ENCODE data around the gene COBLL1. TPM values are rescaled to one million over a fixed set of nuclear protein-coding genes. Genes with fewer than 3 reads are reported as not detected.

Gene COBLL1
- total RNA-seq, 1 donor from 2014 or later, result 110 TPM

GRCh38 chr2:164692958-164693357 lies 148.7 kb downstream of the COBLL1 start:
- TF ChIP-seq CTCF (IDR thresholded peaks at IDR 0.05; ENCODE audit: unreplicated experiment), result no peak
- peaks cover 55% of the 10 kb centered on the region for H3K4me1 Mint-ChIP-seq
- no peaks in the 10 kb centered on the region for H3K9me3 Mint-ChIP-seq
- DNase-seq (ENCODE audit: low spot score in 2 of 2, unreplicated experiment in 2 of 2), result no peak
- no peak overlapping the region for H3K4me3 Mint-ChIP-seq
- no peaks in the 10 kb centered on the region for H3K27me3 Mint-ChIP-seq (ENCODE audit: low read depth)
- peaks cover 34% of the 10 kb centered on the region for H3K36me3 Mint-ChIP-seq
- H3K27ac Mint-ChIP-seq, result no peak overlapping the region

- no peak for DNase-seq (ENCODE audit: low spot score in 2 of 2, unreplicated experiment in 2 of 2)
- Mint-ChIP-seq H3K36me3 (peaks cover 31% of the 10 kb centered on the region), H3K4me1 (peaks cover 52% of the 10 kb centered on the region), H3K27ac (peak overlapping the region; percentile 45), H3K4me3 (no peak overlapping the region), H3K27me3 (ENCODE audit: low read depth) (no peaks in the 10 kb centered on the region), H3K9me3 (no peaks in the 10 kb centered on the region)
- no peak for TF ChIP-seq CTCF (IDR thresholded peaks at IDR 0.05; ENCODE audit: unreplicated experiment)
These were observed 149.5 kb downstream of the COBLL1 start for GRCh38 chr2:164692114-164692513.

GRCh38 chr2:164691346-164691887 lies 150.2 kb downstream of the COBLL1 start:
- no peak for DNase-seq (ENCODE audit: low spot score in 2 of 2, unreplicated experiment in 2 of 2)
- Mint-ChIP-seq H3K27me3 (ENCODE audit: low read depth) (no peaks in the 10 kb centered on the region), H3K4me3 (no peak overlapping the region), H3K4me1 (peaks cover 50% of the 10 kb centered on the region), H3K27ac (peak overlapping the region; percentile 45), H3K9me3 (no peaks in the 10 kb centered on the region), H3K36me3 (peaks cover 28% of the 10 kb centered on the region)
- TF ChIP-seq CTCF (IDR thresholded peaks at IDR 0.05; ENCODE audit: unreplicated experiment), result no peak

GRCh38 chr2:164690361-164690760 lies 151.3 kb downstream of the COBLL1 start:
- no peaks in the 10 kb centered on the region for H3K9me3 Mint-ChIP-seq
- peaks cover 25% of the 10 kb centered on the region for H3K36me3 Mint-ChIP-seq
- H3K4me3 Mint-ChIP-seq, result no peak overlapping the region
- peaks cover 45% of the 10 kb centered on the region for H3K4me1 Mint-ChIP-seq
- no peaks in the 10 kb centered on the region for H3K27me3 Mint-ChIP-seq (ENCODE audit: low read depth)
- TF ChIP-seq CTCF (IDR thresholded peaks at IDR 0.05; ENCODE audit: unreplicated experiment), result no peak
- DNase-seq (ENCODE audit: low spot score in 2 of 2, unreplicated experiment in 2 of 2), result no peak
- no peak overlapping the region for H3K27ac Mint-ChIP-seq

GRCh38 chr2:164688896-164689419 lies 152.7 kb downstream of the COBLL1 start:
- no peaks in the 10 kb centered on the region for H3K9me3 Mint-ChIP-seq
- no peak for DNase-seq (ENCODE audit: low spot score in 2 of 2, unreplicated experiment in 2 of 2)
- H3K4me1 Mint-ChIP-seq, result peaks cover 31% of the 10 kb centered on the region
- H3K27ac Mint-ChIP-seq, result peak overlapping the region; percentile 72
- TF ChIP-seq CTCF (IDR thresholded peaks at IDR 0.05; ENCODE audit: unreplicated experiment), result no peak
- H3K27me3 Mint-ChIP-seq (ENCODE audit: low read depth), result no peaks in the 10 kb centered on the region
- no peak overlapping the region for H3K4me3 Mint-ChIP-seq
- H3K36me3 Mint-ChIP-seq, result peaks cover 13% of the 10 kb centered on the region
